Thoracic aorta (tissue), 2 donors: Measurements from ENCODE around the gene NPBWR2. TPM values are rescaled to one million over a fixed set of nuclear protein-coding genes. Genes with fewer than 3 reads are reported as not detected.

Experiments used
- ATAC-seq: fragments of 150-250 bp; one replicate; pipeline ENCODE4 v1.8.0; 2017; ENCODE audit warnings: low read depth; ENCODE audit not compliant: insufficient number of reproducible peaks, low FRiP score
- DNase-seq: peaks from one replicate; pipeline ENCODE4 v3.0.0-alpha.2; 2020; ENCODE audit warnings: low spot score
- H3K27ac ChIP-seq, 2 donors: fragments of 200-600 bp; sonication (generic); 1 replicate in 1 of 2; 2 replicates in 1 of 2; pipeline ENCODE4 v1.5.1; 2016; ENCODE audit warnings: mild to moderate bottlenecking in 2 of 2, moderate library complexity in 2 of 2
- H3K27me3 ChIP-seq: fragments of 200-600 bp; sonication (generic); replicated peaks from 2 replicates; pipeline ENCODE4 v1.6.0; 2016; ENCODE audit warnings: mild to moderate bottlenecking; ENCODE audit not compliant: insufficient read depth
- H3K36me3 ChIP-seq: fragments of 200-600 bp; sonication (generic); one replicate; pipeline ENCODE4 v1.5.1; 2016
- H3K4me1 ChIP-seq, 2 donors: fragments of 200-600 bp; sonication (generic); 1 replicate in 1 of 2; 2 replicates in 1 of 2; pipeline versions ENCODE4 v1.5.1 to v1.6.0; 2016; ENCODE audit warnings: low read depth in 2 of 2, mild to moderate bottlenecking in 1 of 2; ENCODE audit not compliant: control insufficient read depth in 1 of 2
- H3K4me3 ChIP-seq: fragments of 200-600 bp; sonication (generic); 2 replicates; pipeline ENCODE4 v1.5.1; 2016; ENCODE audit warnings: mild to moderate bottlenecking
- H3K9me3 ChIP-seq: fragments of 200-600 bp; sonication (generic); 2 replicates; pipeline ENCODE4 v1.5.1; 2016
- CTCF ChIP-seq: fragments of 200-600 bp; sonication (generic); IDR thresholded peaks from one replicate; pipeline ENCODE4 v1.5.1; 2019; ENCODE audit warnings: antibody characterized with exemption
- total RNA-seq, 2 donors: library from RNA; depleted of rRNA; stranded (reverse); fragments of >200 nt; gene quantifications; one replicate each; pipeline versions ENCODE4 v1.1.0 to v1.2.3, GENCODE V29; 2016

The NPBWR2 gene
- total RNA-seq, 2 donors from 2014 or later = not detected

- no peak for TF ChIP-seq CTCF
- peaks cover 5% of the 10 kb centered on the region for H3K9me3 ChIP-seq
- H3K4me1 ChIP-seq = no peaks in the 10 kb centered on the region
- H3K36me3 ChIP-seq = no peaks in the 10 kb centered on the region
- H3K27ac ChIP-seq = no peak overlapping the region
- DNase-seq = no peak
- H3K27me3 ChIP-seq = no peaks in the 10 kb centered on the region
- H3K4me3 ChIP-seq = no peak overlapping the region
- no peak for ATAC-seq
Measured at GRCh38 chr20:64146301-64146935, 39.1 kb upstream of the NPBWR2 start.

- Histone ChIP-seq H3K27me3 (no peaks in the 10 kb centered on the region), H3K27ac (no peak overlapping the region), H3K9me3 (peaks cover 5% of the 10 kb centered on the region), H3K4me1 (no peaks in the 10 kb centered on the region), H3K36me3 (no peaks in the 10 kb centered on the region), H3K4me3 (no peak overlapping the region)
- TF ChIP-seq CTCF = no peak
- ATAC-seq (no peak), DNase-seq (no peak)
Measured at GRCh38 chr20:64145458-64146300, 38.3 kb upstream of the NPBWR2 start.

GRCh38 chr20:64144144-64144912 lies 37.0 kb upstream of the NPBWR2 start:
- Histone ChIP-seq H3K27me3 (no peaks in the 10 kb centered on the region), H3K36me3 (no peaks in the 10 kb centered on the region), H3K9me3 (peaks cover 5% of the 10 kb centered on the region), H3K4me1 (no peaks in the 10 kb centered on the region), H3K27ac (no peak overlapping the region), H3K4me3 (no peak overlapping the region)
- ATAC-seq = no peak
- DNase-seq = no peak
- TF ChIP-seq CTCF = no peak

GRCh38 chr20:64143018-64143801 lies 35.8 kb upstream of the NPBWR2 start:
- Histone ChIP-seq H3K27ac (no peak overlapping the region), H3K36me3 (no peaks in the 10 kb centered on the region), H3K4me3 (no peak overlapping the region), H3K27me3 (no peaks in the 10 kb centered on the region), H3K9me3 (peaks cover 5% of the 10 kb centered on the region), H3K4me1 (no peaks in the 10 kb centered on the region)
- TF ChIP-seq CTCF = no peak
- no peak for ATAC-seq
- no peak for DNase-seq
